Psoas muscle (tissue), 8 donors: ENCODE measurements around the gene KIAA0753. TPM values are rescaled to one million over a fixed set of nuclear protein-coding genes. Genes with fewer than 3 reads are reported as not detected.

Experiments
- ATAC-seq, 4 donors: fragments of 200-7000 bp; cut with Tn5 transposase; one replicate each; pipeline ENCODE4 v1.9.1; 2020; ENCODE audit warnings: moderate library complexity in 3 of 4, mild to moderate bottlenecking in 2 of 4
- DNase-seq, 2 donors: peaks; one replicate each; pipeline ENCODE4 v3.0.0-alpha.2; 2020
- H3K27ac ChIP-seq: fragments of 200-600 bp; one replicate; pipeline ENCODE4 v1.8.0; 2022
- H3K27me3 ChIP-seq, 3 donors: fragments of 200-600 bp in 1 of 3; one replicate each; pipeline versions ENCODE4 v1.6.1 to v1.8.0; 2013 to 2022; ENCODE audit warnings: low read length in 2 of 3, mild to moderate bottlenecking in 2 of 3, moderate library complexity in 1 of 3; ENCODE audit not compliant: insufficient read depth in 3 of 3
- H3K36me3 ChIP-seq, 2 donors: fragments of 200-600 bp in 1 of 2; one replicate each; pipeline versions ENCODE4 v1.6.1 to v1.8.0; 2013 to 2022; ENCODE audit warnings: low read depth in 1 of 2, mild to moderate bottlenecking in 1 of 2, moderate library complexity in 1 of 2; ENCODE audit not compliant: insufficient read depth in 1 of 2
- H3K4me1 ChIP-seq: fragments of 200-600 bp; one replicate; pipeline ENCODE4 v1.8.0; 2022
- H3K4me3 ChIP-seq: fragments of 200-600 bp; one replicate; pipeline ENCODE4 v1.8.0; 2022; ENCODE audit warnings: mild to moderate bottlenecking
- H3K9me3 ChIP-seq: fragments of 200-600 bp; one replicate; pipeline ENCODE4 v1.8.0; 2022
- CTCF ChIP-seq: fragments of 200-600 bp; IDR thresholded peaks from one replicate; pipeline ENCODE4 v1.8.0; 2022; ENCODE audit warnings: antibody characterized with exemption
- WGBS, 3 donors: extraction: QIAGEN DNeasy Blood & Tissue Kit; methylation state at CpG; one replicate each; pipeline versions ENCODE4 v1.1.6 to v1.1.7; 2013; 5-methylcytosine and 5-hydroxymethylcytosine counted together
- intact Hi-C, 2 donors: fragments of 100-400 bp; cut with DNase I; formaldehyde crosslinking; loops; one replicate each; pipeline versions ENCODE4 v1.11.0 to v1.14.2; 2022
- polyA plus RNA-seq, 3 donors: library from polyadenylated mRNA; stranded (reverse); fragments of 200-250 nt; gene quantifications; one replicate each; pipeline ENCODE4 v1.2.3, GENCODE V29; 2013
- total RNA-seq, 4 donors: library from RNA; stranded (reverse); fragmentation: NEBNext Ultra II Directional in 2 of 4; extraction: Animal tissue kit (Norgen Biotek cat#: 25700) in 2 of 4; gene quantifications; one replicate each; pipeline versions ENCODE4 v1.2.1 to v1.2.4, GENCODE V29; 2021 to 2023
- donor health status: healthy with polysubstance abuse.
- donor health status: DM: no; HTN: no; CAD: no; lungs with moderate emphysema.
- donor health status: Bipolar disorder and iron deficiency.
- donor health status: healthy.
- donor health status: DM: yes; HTN: yes; CAD: no.
- donor health status: DM: no; HTN: no; CAD: no.
- donor health status: DM: no; HTN: no; CAD: no.
- donor health status: DM: yes; HTN: yes; CAD: no.

KIAA0753 gene
- total and polyA plus RNA-seq, 7 donors, result 2.4 to 4.7 (median 3.0) TPM

DNA sequence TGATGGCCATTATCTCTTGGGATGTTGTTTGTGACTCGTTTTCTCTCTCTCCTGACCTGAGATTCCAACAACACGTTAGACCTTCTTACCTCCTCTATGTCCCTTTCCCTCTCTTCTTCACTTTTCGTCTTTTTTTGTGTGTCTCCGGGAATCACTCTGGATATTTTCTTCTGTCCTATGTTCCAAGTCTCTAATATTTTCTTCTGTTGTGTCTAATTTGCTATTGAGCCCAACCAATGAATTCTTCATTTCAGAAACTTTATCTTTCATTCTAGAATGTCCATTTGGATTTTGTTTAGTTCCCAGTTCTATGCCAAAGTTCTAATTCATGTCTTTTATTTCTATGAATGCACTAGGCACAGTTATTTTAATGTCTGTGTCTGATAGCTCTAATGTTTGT, 57.1 kb downstream of the KIAA0753 start:
- Histone ChIP-seq H3K27ac (no peak overlapping the region), H3K4me3 (no peak overlapping the region), H3K4me1 (no peaks in the 10 kb centered on the region), H3K36me3 (peaks cover 8 to 68% of the 10 kb centered on the region in 2 donors), H3K27me3 (no peaks in the 10 kb centered on the region), H3K9me3 (peaks cover 5% of the 10 kb centered on the region)
- WGBS, 3 donors, result 96 to 99% (median 98%) methylated on average over 4 of the region's 4 CpGs
- ATAC-seq (no peak), DNase-seq (no peak)
- intact Hi-C loops, result no loop called here
- no peak for TF ChIP-seq CTCF

GRCh38 chr17:6580625-6581024, 59.9 kb downstream of the KIAA0753 start:
- no peak for TF ChIP-seq CTCF
- H3K27me3 ChIP-seq, result no peaks in the 10 kb centered on the region
- no peak for DNase-seq
- no peak for ATAC-seq
- no peaks in the 10 kb centered on the region for H3K4me1 ChIP-seq
- no peak overlapping the region for H3K4me3 ChIP-seq
- intact Hi-C loops, result no loop called here
- H3K27ac ChIP-seq, result no peak overlapping the region
- peaks cover 2 to 42% of the 10 kb centered on the region in 2 donors for H3K36me3 ChIP-seq
- 53 to 71% (median 61%) methylated on average over 9 of the region's 9 CpGs for WGBS, 3 donors
- peaks cover 5% of the 10 kb centered on the region for H3K9me3 ChIP-seq

DNA sequence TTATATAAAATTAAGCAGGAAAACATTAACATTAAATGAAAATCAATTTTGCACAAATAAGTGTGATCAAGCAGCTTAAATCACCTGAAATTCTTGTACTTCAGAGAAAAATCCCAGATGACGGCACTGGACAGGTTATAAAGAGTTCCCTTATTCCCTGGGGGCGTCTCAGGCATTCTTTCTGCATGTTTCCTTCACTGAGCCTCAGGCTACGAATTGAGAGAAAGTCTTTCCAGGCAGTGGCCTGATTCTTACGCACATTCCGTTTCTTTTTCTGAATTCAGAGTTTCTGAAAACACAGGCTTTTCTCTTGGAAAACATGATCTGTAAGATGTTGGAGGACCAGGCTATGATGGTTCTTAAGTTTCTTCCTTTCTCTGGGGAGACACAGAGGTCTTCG, 62.0 kb downstream of the KIAA0753 start:
- WGBS, 3 donors, result 79 to 94% (median 87%) methylated on average over 6 of the region's 6 CpGs
- H3K36me3 ChIP-seq, result peaks cover 0 to 33% of the 10 kb centered on the region in 2 donors
- intact Hi-C loops, result no loop called here
- H3K4me3 ChIP-seq, result no peak overlapping the region
- peaks cover 5% of the 10 kb centered on the region for H3K9me3 ChIP-seq
- TF ChIP-seq CTCF, result no peak
- DNase-seq, result no peak
- no peak overlapping the region for H3K27ac ChIP-seq
- no peaks in the 10 kb centered on the region for H3K4me1 ChIP-seq
- H3K27me3 ChIP-seq, result peaks cover 0 to 2% (median 0%) of the 10 kb centered on the region in 3 donors
- no peak for ATAC-seq

GRCh38 chr17:6577686-6578263, 62.7 kb downstream of the KIAA0753 start:
- Histone ChIP-seq H3K36me3 (peaks cover 0 to 27% of the 10 kb centered on the region in 2 donors), H3K27ac (no peak overlapping the region), H3K4me1 (no peaks in the 10 kb centered on the region), H3K4me3 (no peak overlapping the region), H3K27me3 (peaks cover 0 to 2% (median 0%) of the 10 kb centered on the region in 3 donors), H3K9me3 (peaks cover 3% of the 10 kb centered on the region)
- ATAC-seq (no peak), DNase-seq (no peak)
- intact Hi-C loops, result no loop called here
- WGBS, 3 donors, result 90% methylated on average over 7 of the region's 7 CpGs
- TF ChIP-seq CTCF, result no peak
